ENCODE results near the gene RANBP17.

RANBP17 gene

DNA sequence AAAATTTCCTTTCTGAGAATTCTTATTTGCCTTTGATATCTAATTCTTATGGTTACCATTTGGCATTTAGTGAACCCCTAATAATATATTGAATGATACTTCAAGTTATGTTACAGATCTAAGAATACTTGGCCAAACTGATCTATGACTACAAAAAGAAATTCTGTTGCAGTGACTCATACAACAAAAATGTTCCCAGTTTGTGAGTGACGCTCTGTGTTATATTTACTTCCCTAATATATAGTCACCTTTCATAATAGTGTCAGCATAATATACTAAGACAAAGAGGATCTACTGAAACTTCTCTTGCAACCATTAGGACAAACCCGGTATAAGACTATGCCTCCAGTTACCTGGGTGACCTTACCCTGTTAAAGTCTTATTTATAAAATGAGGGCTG lies 230.4 kb downstream of the RANBP17 start:
- DNase-seq (ENCODE audit: low read depth in 2 of 2): no peak

- no peak for DNase-seq (ENCODE audit: low read depth in 2 of 2)
These were observed 231.8 kb downstream of the RANBP17 start for GRCh38 chr5:171093598-171093997.

- no peak for DNase-seq (ENCODE audit: low read depth in 2 of 2)
These were observed 232.5 kb downstream of the RANBP17 start for GRCh38 chr5:171094356-171094755.

DNA sequence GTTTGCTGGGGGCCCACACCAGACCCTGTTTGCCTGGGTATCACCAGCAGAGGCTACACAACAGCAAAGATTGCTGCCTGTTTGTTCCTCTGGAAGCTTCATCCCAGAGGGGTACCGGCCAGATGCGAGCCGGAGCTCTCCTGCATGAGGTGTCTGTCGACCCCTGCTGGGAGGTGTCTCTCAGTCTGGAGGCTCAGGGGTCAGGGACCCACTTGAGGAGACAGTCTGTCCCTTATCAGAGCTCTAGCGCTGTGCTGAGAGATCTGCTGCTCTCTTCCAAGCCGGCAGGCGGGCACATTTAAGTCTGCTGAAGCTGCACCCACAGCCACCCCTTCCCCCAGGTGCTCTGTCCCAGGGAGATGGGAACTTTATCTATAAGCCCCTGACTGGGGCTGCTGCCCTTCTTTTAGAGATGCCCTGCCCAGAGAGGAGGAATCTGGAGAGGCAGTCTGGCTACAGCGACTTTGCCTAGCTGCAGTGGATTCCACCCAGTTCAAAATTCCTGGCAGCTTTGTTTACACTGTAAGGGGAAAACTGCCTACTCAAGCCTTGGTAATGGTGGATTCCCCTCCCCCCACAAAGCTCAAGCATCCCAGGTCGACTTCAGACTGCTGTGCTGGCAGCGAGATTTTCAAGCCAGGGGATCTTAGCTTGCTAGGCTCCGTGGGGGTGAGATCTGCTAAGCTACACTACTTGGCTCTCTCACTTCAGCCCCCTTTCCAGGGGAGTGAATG lies 241.2 kb downstream of the RANBP17 start:
- no peak for DNase-seq (ENCODE audit: low read depth in 2 of 2)

GRCh38 chr5:171107669-171108068 lies 245.9 kb downstream of the RANBP17 start:
- no peak for DNase-seq (ENCODE audit: low read depth in 2 of 2)

DNA sequence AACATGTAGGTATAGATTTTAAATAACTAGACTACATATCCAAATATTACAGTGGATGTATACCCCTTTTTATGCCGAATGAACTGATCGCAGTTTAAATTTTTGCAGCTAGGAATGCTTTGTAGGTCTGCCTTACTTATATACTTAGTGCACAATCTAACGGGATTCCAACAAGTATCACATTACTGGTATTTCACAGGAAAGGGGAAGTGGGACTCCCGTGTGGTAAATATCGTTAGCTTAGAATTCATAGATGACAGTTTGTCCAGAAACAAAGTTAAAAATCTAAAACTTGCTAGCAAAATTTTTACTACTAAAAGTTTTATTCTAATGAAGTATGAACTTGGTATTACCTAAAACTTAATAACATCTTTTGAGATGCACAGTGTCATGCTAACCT lies 253.7 kb downstream of the RANBP17 start:
- no peak for DNase-seq (ENCODE audit: low read depth in 2 of 2)

GRCh38 chr5:171116719-171117118 lies 254.9 kb downstream of the RANBP17 start:
- no peak for DNase-seq (ENCODE audit: low read depth in 2 of 2)

GRCh38 chr5:171120986-171121622 lies 259.3 kb downstream of the RANBP17 start:
- no peak for DNase-seq (ENCODE audit: low read depth in 2 of 2)

DNA sequence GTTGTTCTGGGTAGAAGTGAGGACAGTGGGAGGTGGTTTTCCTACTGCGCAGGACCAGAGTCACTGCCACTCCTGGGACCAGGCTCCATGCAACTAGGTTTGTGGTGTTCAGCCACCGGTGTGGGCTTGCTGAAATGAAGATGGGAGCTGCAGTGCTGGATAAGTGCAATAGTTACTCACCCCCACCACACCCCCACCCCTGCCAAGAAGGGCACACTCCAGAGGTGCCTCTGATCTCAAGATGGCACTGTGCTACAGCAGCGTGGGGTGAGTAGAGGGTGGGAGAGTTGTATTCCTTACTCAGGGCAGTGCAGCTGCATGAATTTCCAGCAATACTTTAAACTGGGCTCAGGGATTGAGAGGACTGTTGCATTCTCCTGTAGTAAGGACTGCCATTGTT lies 259.8 kb downstream of the RANBP17 start:
- DNase-seq (ENCODE audit: low read depth in 2 of 2): no peak

- no peak for DNase-seq (ENCODE audit: low read depth in 2 of 2)
These were observed 260.6 kb downstream of the RANBP17 start for GRCh38 chr5:171122372-171122771.

DNA sequence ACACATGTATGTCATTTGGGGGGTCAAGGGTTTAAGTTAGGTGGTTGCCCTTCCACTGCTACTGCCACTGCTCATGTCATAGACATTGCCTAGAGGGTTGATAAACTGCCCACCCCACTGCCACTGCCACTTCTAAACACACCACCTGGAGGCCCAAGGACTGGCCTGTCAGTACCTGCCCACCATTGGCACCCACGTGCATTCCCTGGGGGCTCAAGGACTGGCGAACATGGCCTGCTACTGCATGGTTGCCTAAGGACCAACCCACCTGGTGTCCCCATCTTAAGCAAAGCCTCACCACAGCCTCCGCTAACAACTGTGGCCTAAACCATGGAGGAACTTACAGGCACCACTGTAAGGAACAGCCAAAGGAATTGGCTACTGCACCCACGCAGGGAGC lies 261.6 kb downstream of the RANBP17 start:
- DNase-seq (ENCODE audit: low read depth in 2 of 2): no peak

DNA sequence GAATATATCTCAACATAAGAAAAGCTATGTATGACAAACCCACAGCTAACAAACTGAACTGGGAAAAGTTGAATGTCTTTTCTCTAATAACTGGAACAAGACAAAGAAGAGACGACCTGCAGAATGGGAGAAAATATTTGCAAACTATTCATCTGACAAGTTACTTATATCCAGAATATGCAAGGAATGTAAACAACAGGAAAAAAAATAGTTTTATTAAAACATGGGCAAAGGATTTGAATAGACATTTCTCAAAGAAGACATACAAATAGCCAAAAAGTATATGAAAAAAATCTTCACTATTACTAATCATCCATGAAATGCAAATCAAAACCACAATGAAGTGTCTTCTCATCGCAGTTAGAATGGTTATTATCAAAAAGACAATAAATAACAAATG lies 265.5 kb downstream of the RANBP17 start:
- DNase-seq (ENCODE audit: low read depth in 2 of 2): no peak

- no peak for DNase-seq (ENCODE audit: low read depth in 2 of 2)
These were observed 266.3 kb downstream of the RANBP17 start for GRCh38 chr5:171128136-171128535.

- no peak for DNase-seq (ENCODE audit: low read depth in 2 of 2)
These were observed 267.5 kb downstream of the RANBP17 start for GRCh38 chr5:171129308-171129707.

DNA sequence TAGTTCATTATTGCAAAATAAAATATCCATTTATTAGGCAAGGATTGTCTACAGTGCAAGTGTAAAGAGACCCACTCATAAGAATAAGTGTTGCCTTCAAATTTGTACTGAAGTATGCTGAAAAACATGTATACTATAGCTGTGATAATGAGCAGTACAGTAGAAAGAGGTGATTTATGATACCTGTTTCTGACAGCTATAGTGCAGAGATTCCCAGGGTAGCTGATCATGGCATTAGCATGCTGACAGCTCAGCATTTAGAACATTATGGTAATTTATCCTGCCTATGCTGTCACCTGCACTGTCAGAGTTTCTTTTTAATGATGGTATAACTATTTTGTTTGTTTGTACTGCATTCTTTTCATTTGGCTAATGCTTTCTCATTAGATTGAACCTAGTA lies 269.7 kb downstream of the RANBP17 start:
- no peak for DNase-seq (ENCODE audit: low read depth in 2 of 2)

DNA sequence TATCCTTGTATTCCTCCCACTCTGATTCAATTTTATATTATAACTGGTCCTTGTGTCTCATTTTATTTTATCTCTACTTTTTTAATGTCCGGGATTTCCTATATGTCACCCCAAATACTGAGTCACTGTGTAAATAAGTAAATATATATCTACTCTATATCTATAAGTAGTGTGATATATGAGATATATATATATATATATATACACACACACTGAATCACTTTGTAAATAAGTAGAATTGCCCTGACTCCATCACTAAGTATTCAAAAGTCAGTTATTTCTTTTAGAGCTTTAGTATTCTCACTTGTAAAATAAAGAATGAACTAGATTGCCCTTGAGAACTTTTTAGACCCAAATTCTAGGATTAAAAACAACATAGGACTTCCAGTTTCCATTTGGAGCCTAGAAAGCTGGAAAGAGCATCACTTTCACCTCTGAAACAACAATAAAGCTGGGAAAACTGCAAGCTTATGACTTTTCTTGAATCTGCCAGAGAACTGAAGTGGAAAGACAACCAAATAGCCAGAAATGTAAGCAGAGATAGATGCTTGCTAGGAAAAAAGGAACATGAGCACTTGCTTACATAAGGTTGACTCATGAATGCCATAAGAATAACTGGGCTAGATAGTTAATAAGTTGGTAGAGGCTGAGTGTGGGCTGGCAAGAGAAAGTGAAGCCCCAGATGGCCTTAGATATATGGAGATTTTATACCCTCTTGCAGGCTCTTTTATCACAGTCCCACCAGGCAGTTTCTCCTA lies 276.1 kb downstream of the RANBP17 start:
- no peak for DNase-seq (ENCODE audit: low read depth in 2 of 2)

DNA sequence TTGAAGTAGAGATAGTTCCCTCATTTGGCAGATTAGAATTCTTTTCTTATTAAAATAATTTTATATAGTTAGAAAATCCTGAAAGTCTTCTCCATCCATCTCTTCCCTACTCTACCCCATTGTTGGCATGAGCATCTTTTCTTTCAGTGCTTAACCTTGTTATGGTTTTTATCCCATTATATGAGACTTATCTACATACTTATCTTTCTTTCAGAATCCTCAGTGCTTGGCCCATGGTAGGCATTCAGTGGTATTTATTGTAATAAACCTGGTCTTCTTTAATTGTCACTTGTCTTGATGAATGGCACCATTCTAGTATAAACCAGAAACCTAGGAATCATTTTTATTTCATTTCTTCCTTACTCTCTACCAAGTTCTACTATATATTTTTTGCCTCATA lies 277.4 kb downstream of the RANBP17 start:
- DNase-seq (ENCODE audit: low read depth in 2 of 2): no peak

DNA sequence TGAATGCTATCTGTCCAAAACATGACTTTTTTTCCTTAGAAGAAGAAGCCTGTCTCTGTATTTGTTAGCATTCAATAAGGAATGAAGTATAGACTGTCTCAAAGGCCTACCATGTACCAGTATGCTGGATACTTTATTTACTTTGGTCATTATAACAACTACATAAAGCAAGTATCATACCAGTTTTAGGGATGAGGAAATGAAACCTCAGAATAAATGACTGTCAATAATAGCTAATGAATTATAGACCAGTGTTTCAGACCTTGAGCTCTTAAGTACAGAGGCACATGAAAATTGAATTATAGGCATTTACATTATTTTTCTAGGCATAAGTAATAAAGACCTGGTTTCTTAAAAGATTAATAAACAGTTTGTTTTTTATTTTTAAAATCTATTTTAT lies 280.8 kb downstream of the RANBP17 start:
- DNase-seq (ENCODE audit: low read depth in 2 of 2): no peak

GRCh38 chr5:171143171-171143570 lies 281.4 kb downstream of the RANBP17 start:
- no peak for DNase-seq (ENCODE audit: low read depth in 2 of 2)

DNA sequence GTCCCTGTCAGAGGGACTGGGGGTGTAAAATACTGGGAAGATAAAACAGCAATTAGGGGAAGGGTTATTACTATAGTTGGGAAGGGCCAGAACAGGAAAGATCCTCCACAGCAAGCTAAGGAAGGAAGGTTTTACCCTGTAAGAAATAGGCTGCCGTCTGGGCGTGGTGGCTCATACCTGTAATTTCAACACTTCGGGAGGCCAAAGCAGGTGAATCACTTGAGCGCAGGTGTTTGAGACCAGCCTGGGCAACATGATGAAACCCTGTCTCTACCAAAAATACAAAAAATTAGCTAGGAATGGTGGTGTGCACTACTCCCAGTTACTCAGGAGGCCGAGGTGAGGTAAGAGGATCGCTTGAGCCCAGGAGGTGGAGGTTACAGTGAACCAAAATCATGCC lies 282.1 kb downstream of the RANBP17 start:
- DNase-seq (ENCODE audit: low read depth in 2 of 2): no peak

DNA sequence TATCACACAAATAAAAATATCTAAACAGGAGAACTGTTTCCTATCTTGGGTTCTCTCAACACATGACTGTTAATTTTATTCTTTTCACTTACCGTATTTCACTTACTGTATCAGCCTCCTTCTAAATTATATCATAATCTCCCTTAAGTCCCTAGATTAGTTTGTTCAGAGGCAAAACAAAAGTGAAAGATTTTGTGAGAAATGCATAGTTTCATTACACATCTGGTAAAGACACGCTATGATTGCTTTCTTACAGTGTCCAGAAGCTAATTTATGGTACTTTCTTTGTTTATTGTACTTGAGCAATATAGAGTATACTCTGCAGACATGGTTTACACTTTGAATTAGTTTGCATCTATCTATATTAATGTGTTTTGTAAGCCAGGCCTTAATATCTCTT lies 287.5 kb downstream of the RANBP17 start:
- no peak for DNase-seq (ENCODE audit: low read depth in 2 of 2)

GRCh38 chr5:171149772-171150171 lies 288.0 kb downstream of the RANBP17 start:
- DNase-seq (ENCODE audit: low read depth in 2 of 2): no peak

- no peak for DNase-seq (ENCODE audit: low read depth in 2 of 2)
These were observed 290.6 kb downstream of the RANBP17 start for GRCh38 chr5:171152382-171152781.
